ENCODE measurements around the gene COL4A2. TPM values are rescaled to one million over a fixed set of nuclear protein-coding genes. Genes with fewer than 3 reads are reported as not detected.
A peak's percentile ranks its signal among the peaks of the same experiment; 100 is the strongest.

COL4A2 gene
- total RNA-seq, 1 donor from 2014 or later = 159 TPM

GRCh38 chr13:110264685-110265275 lies 42.3 kb upstream of the COL4A2 start:
- no peaks in the 10 kb centered on the region for H3K27me3 Mint-ChIP-seq (ENCODE audit: low read depth)

GRCh38 chr13:110265341-110265681 lies 41.8 kb upstream of the COL4A2 start:
- Mint-ChIP-seq H3K27ac (ENCODE audit: unreplicated experiment) (no peak overlapping the region), H3K4me1 (peaks cover 57% of the 10 kb centered on the region), H3K27me3 (ENCODE audit: low read depth) (no peaks in the 10 kb centered on the region), H3K9me3 (no peaks in the 10 kb centered on the region), H3K36me3 (ENCODE audit: low read depth) (no peaks in the 10 kb centered on the region), H3K4me3 (no peak overlapping the region)
- no peak for TF ChIP-seq CTCF (conservative IDR thresholded peaks at IDR 0.05)
- DNase-seq (ENCODE audit: low read depth, low spot score) = no peak

More at GRCh38 chr13:110264685-110265275, 42.3 kb upstream of the COL4A2 start:
- H3K9me3 Mint-ChIP-seq = no peaks in the 10 kb centered on the region
- H3K4me1 Mint-ChIP-seq = peaks cover 57% of the 10 kb centered on the region
- TF ChIP-seq CTCF (conservative IDR thresholded peaks at IDR 0.05) = no peak
- no peak for DNase-seq (ENCODE audit: low read depth, low spot score)
- H3K36me3 Mint-ChIP-seq (ENCODE audit: low read depth) = no peaks in the 10 kb centered on the region
- H3K27ac Mint-ChIP-seq (ENCODE audit: unreplicated experiment) = peak overlapping the region; percentile 32
- H3K4me3 Mint-ChIP-seq = no peak overlapping the region

GRCh38 chr13:110265682-110266430 lies 41.2 kb upstream of the COL4A2 start:
- Mint-ChIP-seq H3K4me3 (no peak overlapping the region), H3K27ac (ENCODE audit: unreplicated experiment) (peak overlapping the region; percentile 5), H3K27me3 (ENCODE audit: low read depth) (no peaks in the 10 kb centered on the region), H3K9me3 (no peaks in the 10 kb centered on the region), H3K36me3 (ENCODE audit: low read depth) (no peaks in the 10 kb centered on the region), H3K4me1 (peaks cover 59% of the 10 kb centered on the region)
- no peak for DNase-seq (ENCODE audit: low read depth, low spot score)
- TF ChIP-seq CTCF (conservative IDR thresholded peaks at IDR 0.05) = no peak

- Mint-ChIP-seq H3K27ac (ENCODE audit: unreplicated experiment) (peak overlapping the region; percentile 5), H3K27me3 (ENCODE audit: low read depth) (no peaks in the 10 kb centered on the region), H3K4me3 (no peak overlapping the region), H3K36me3 (ENCODE audit: low read depth) (no peaks in the 10 kb centered on the region), H3K9me3 (no peaks in the 10 kb centered on the region), H3K4me1 (peaks cover 60% of the 10 kb centered on the region)
- DNase-seq (ENCODE audit: low read depth, low spot score) = no peak
- TF ChIP-seq CTCF (conservative IDR thresholded peaks at IDR 0.05) = no peak
Measured at GRCh38 chr13:110266431-110266809, 40.7 kb upstream of the COL4A2 start.

GRCh38 chr13:110266983-110267382 lies 40.1 kb upstream of the COL4A2 start:
- Mint-ChIP-seq H3K9me3 (no peaks in the 10 kb centered on the region), H3K27ac (ENCODE audit: unreplicated experiment) (peak overlapping the region; percentile 96), H3K4me1 (peaks cover 54% of the 10 kb centered on the region), H3K36me3 (ENCODE audit: low read depth) (no peaks in the 10 kb centered on the region), H3K27me3 (ENCODE audit: low read depth) (no peaks in the 10 kb centered on the region), H3K4me3 (no peak overlapping the region)
- TF ChIP-seq CTCF (conservative IDR thresholded peaks at IDR 0.05) = no peak
- no peak for DNase-seq (ENCODE audit: low read depth, low spot score)

Data from neural crest cell (in vitro differentiated cells).